Naive thymus-derived CD8-positive, alpha-beta T cell (primary cell): ENCODE data around the gene UPK3A. TPM values are rescaled to one million over a fixed set of nuclear protein-coding genes. Genes with fewer than 3 reads are reported as not detected.
A peak's percentile ranks its signal among the peaks of the same experiment; 100 is the strongest.

ENCODE experiments used
- ATAC-seq, 2 donors: fragments of 150-1000 bp; cut with Tn5 transposase in 1 of 2; sonication (Bioruptor Pico), chemical (Tn5 transposase) in 1 of 2; 1 replicate in 1 of 2; 2 replicates in 1 of 2; pipeline ENCODE4 v1.10.0; 2021; ENCODE audit warnings: mild to moderate bottlenecking in 2 of 2, moderate library complexity in 2 of 2
- POLR2A ChIA-PET: fragments of 350-600 bp; sonication (Branson Sonifier 250); formaldehyde crosslinking; loops from one replicate; lab custom pipeline; 2021; ENCODE audit warnings: antibody characterized with exemption; lab: Charles Lee
- DNase-seq, 10 donors: peaks; one replicate each; pipeline versions ENCODE4 v3.0.0 to v3.0.0-alpha.2; 2020 to 2022
- H3K27ac Mint-ChIP-seq, 10 donors: one replicate each; pipeline ENCODE4 v1.8.0; 2020 to 2022; ENCODE audit warnings: mild to moderate bottlenecking in 10 of 10, mixed read lengths in 10 of 10, moderate library complexity in 4 of 10, inconsistent platforms in 1 of 10
- H3K27me3 Mint-ChIP-seq, 5 donors: one replicate each; pipeline ENCODE4 v1.8.0; 2021 to 2022; ENCODE audit warnings: mixed read lengths in 5 of 5
- H3K36me3 Mint-ChIP-seq, 3 donors: one replicate each; pipeline ENCODE4 v1.8.0; 2020 to 2022; ENCODE audit warnings: mixed read lengths in 3 of 3, mild to moderate bottlenecking in 2 of 3, inconsistent platforms in 1 of 3
- H3K4me1 Mint-ChIP-seq, 4 donors: one replicate each; pipeline ENCODE4 v1.8.0; 2021 to 2022; ENCODE audit warnings: mixed read lengths in 4 of 4
- H3K4me3 Mint-ChIP-seq, 10 donors: one replicate each; pipeline ENCODE4 v1.8.0; 2020 to 2022; ENCODE audit warnings: mild to moderate bottlenecking in 10 of 10, mixed read lengths in 10 of 10, moderate library complexity in 6 of 10, inconsistent platforms in 1 of 10
- H3K9me3 Mint-ChIP-seq, 9 donors: one replicate each; pipeline ENCODE4 v1.8.0; 2020 to 2022; ENCODE audit warnings: mixed read lengths in 9 of 9, mild to moderate bottlenecking in 3 of 9, inconsistent platforms in 1 of 9, moderate library complexity in 1 of 9
- polyA plus RNA-seq, 3 donors: library from polyadenylated mRNA; unstranded; fragments of 300-500 nt; fragmentation: Illumina TruSeq; gene quantifications; one replicate each; pipeline ENCODE4 v1.2.3, GENCODE V29; 2021
- total RNA-seq, 8 experiments: library from RNA in 2 of 8; stranded (reverse) in 2 of 8; gene quantifications; one replicate each; pipeline ENCODE4 v1.2.3 and lab custom pipeline; 2021 to 2026

Gene UPK3A
- total and polyA plus RNA-seq, 5 experiments from 2014 or later: not detected

DNA sequence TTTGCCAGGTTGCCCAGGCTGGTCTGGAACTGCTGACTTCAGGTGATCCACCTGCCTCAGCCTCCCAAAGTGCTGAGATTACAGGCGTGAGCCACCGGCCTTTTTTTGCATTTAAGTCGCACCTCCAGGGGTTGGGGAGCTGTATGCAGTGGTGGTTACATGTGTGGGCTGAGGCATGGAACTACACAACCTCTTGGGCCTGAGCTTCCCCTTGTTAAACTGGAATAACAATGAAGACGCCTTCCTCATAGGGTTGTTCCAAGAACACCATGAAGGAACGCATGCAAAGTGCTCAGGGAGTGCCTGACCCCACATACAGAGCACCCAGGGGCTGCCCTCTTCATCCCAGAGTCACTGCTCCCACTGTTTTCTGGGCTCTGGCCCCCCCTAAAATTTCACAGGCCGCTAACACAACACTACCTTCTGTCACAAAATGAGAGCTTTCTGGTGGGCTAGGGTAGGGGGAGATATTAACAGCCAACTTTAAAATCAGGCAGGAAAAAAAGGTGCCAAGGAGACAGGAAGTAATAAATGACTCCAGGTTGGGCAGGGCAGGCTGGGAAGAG is 23.7 kb downstream of the UPK3A start:
- H3K36me3 Mint-ChIP-seq: peaks cover 0 to 5% (median 0%) of the 10 kb centered on the region in 3 donors
- H3K27ac Mint-ChIP-seq: peak overlapping the region; percentile 88 to 97 (median 96)
- H3K27me3 Mint-ChIP-seq: no peaks in the 10 kb centered on the region
- H3K4me1 Mint-ChIP-seq: peaks cover 25 to 40% (median 39%) of the 10 kb centered on the region in 4 donors
- POLR2A ChIA-PET: interaction anchor here (0.7 to 6.8 kb wide), 5 partner anchors 8 to 37 kb away, joined by 3 to 48 read pairs (median 17); no protein-coding TSS in a partner anchor
- ATAC-seq: no peak
- H3K4me3 Mint-ChIP-seq: peak overlapping the region; percentile 74 to 95 (median 86)
- DNase-seq: no peak
- no peaks in the 10 kb centered on the region for H3K9me3 Mint-ChIP-seq

DNA sequence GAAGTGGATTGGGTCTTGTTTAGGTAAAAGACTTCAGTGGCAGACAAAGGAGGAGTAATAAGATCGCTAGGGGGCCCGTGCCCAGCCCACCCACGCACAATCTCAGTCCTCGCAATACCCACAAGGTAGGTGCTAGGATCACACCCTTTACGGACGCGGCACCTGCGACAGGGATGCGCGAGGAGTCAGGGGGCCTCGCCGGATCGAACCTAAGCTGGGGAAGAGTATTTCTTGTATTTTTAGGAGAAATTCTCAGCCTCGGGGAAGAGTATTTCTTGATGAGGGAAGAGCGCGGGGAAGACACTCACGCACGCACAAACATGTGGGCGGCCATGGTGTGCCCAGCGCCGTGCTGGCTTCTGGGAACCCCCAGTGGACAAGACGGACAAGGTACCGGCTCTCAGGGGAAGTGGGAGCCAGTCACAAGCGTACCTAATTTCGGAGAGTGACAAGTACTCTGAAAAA is 24.2 kb downstream of the UPK3A start:
- peaks cover 0 to 5% (median 0%) of the 10 kb centered on the region in 3 donors for H3K36me3 Mint-ChIP-seq
- peak overlapping the region; percentile 88 to 97 (median 96) for H3K27ac Mint-ChIP-seq
- no peak for ATAC-seq
- no peaks in the 10 kb centered on the region for H3K9me3 Mint-ChIP-seq
- peak overlapping the region; percentile 74 to 95 (median 86) for H3K4me3 Mint-ChIP-seq
- DNase-seq: peak in 5 of 10 donors; percentile 13 to 39 (median 26)
- POLR2A ChIA-PET: interaction anchor here (0.6 to 6.8 kb wide), 6 partner anchors 9 to 37 kb away, joined by 3 to 48 read pairs (median 12); no protein-coding TSS in a partner anchor
- peaks cover 25 to 43% (median 41%) of the 10 kb centered on the region in 4 donors for H3K4me1 Mint-ChIP-seq
- no peaks in the 10 kb centered on the region for H3K27me3 Mint-ChIP-seq

DNA sequence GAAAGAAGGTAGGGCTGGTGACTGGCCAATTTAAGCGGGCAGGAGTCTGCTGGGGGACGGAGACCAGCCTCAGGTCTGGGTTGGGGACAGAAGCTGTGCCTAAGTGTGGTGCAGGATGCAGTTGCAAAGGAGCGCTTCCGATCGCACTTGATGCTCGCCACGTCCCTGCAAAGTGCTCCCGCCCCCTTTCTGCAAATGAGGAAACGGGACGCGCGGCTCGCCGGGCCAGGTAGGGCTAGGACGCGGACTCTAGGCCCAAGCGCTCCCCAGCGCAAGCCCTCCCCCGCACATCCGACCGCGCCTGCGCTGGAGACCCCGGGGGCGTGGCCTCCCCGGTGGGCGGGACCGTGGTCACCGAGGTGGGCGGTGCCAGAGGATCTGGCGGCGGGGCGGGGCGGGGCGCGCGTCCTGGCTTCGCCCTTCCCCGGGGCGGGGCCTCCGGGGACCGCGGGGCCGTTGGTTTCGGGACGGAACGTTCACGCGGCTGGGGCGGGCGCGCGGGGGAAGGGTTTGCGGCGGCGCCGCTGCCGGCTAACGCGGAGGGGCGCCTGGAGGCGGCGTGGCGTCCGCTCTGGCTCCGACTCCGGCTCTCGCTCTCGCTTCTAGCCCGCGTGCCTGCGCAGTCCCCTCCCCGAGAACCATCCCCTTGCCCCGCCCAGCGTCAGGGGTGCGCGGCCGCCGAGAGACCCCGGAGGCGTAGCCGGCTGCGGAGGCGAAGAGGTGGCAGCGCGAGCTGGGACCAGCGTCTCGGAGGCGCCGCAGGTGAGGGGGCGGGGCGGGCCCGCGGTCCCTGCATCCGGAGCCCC is 24.9 kb downstream of the UPK3A start, which contains the start of gene FAM118A:
FAM118A (plus strand) TSS at position 513 of the 806 bp plus-strand sequence. CDS start 12,446 bp downstream, outside the sequence.
- no peaks in the 10 kb centered on the region for H3K9me3 Mint-ChIP-seq
- peaks cover 27 to 50% (median 47%) of the 10 kb centered on the region in 4 donors for H3K4me1 Mint-ChIP-seq
- ATAC-seq: peak; percentile 81 to 82
- H3K27ac Mint-ChIP-seq: peak within 1 kb of the TSS; percentile 88 to 98 (median 96)
- peaks cover 0 to 5% (median 0%) of the 10 kb centered on the region in 3 donors for H3K36me3 Mint-ChIP-seq
- DNase-seq: peak; percentile 92 to 100 (median 96)
- H3K27me3 Mint-ChIP-seq: no peaks in the 10 kb centered on the region
- peak within 1 kb of the TSS; percentile 84 to 95 (median 92) for H3K4me3 Mint-ChIP-seq
- POLR2A ChIA-PET: interaction anchor here (0.6 to 6.8 kb wide), 13 partner anchors 9 to 814 kb away, joined by 3 to 48 read pairs (median 5); no protein-coding TSS in a partner anchor

DNA sequence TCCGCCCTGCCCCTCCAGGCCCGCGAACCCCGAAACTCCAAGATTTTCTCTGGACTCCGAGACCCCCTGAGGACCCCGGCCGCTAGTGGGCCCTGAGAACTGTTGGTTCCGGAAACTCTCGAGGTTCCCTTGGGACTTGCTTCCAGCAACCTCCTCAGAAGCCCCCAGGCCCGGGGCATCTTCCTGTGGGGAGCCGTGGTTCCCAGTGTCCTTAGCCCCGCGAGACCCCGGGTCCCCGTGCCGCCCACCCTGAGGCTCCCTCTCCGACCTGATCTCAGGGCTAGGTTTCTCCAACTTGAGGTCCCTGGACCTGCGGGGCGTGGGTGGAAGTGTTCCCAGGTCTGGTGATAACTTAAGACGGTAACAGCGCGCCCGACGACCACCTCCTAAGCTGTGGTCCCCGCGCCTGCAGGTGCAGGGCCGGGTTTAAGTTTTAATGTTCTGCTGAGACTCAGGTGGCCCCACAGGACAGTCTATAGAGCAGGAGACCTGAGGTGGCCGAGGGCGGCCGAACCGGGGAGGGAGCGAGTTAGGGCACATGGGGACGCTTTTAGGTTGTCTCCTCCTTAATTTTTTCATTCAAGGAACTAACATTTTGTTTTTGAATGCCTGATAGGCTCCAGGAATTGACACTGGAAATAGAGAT is 25.7 kb downstream of the UPK3A start:
- H3K9me3 Mint-ChIP-seq: no peaks in the 10 kb centered on the region
- peak overlapping the region; percentile 87 to 98 (median 93) for H3K27ac Mint-ChIP-seq
- no peaks in the 10 kb centered on the region for H3K27me3 Mint-ChIP-seq
- H3K36me3 Mint-ChIP-seq: peaks cover 0 to 5% (median 0%) of the 10 kb centered on the region in 3 donors
- peak overlapping the region; percentile 84 to 95 (median 92) for H3K4me3 Mint-ChIP-seq
- ATAC-seq (no peak), DNase-seq (peak in 1 of 10 donors; percentile 33)
- POLR2A ChIA-PET: interaction anchor here (0.6 to 6.8 kb wide), 12 partner anchors 8 to 815 kb away, joined by 3 to 48 read pairs (median 4); no protein-coding TSS in a partner anchor
- H3K4me1 Mint-ChIP-seq: peaks cover 30 to 58% (median 55%) of the 10 kb centered on the region in 4 donors

DNA sequence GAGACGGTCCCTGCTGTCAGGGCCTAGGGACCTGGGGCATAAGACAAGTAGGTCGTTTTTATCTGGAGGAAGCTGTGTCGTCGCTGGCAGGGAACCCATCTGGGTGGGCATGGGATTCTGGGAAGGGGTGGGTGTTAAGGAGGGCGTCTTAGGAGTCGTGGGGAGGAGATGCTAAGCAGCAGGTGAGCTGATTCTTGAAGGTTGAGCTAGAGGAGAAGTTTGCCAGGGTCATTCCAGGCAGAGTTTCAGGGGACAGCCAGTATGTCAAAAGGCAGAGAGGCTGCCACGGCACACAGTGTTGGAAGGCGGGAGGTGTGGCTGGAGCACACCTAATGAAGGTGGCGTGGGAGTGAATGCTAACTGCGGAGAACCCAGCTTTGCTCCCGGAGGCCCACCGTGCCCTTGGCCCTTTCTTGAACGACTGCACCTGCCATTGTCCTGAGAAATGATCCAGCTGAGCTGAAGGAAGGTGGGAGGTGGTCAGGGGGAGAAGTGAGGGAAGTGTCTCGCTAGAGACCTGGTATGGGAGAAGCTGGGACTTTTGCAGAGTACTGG is 26.3 kb downstream of the UPK3A start:
- POLR2A ChIA-PET: interaction anchor here (0.7 to 6.8 kb wide), 6 partner anchors 8 to 110 kb away, joined by 3 to 48 read pairs (median 4); no protein-coding TSS in a partner anchor
- H3K27me3 Mint-ChIP-seq: no peaks in the 10 kb centered on the region
- H3K36me3 Mint-ChIP-seq: peaks cover 0 to 5% (median 0%) of the 10 kb centered on the region in 3 donors
- H3K4me3 Mint-ChIP-seq: peak overlapping the region; percentile 84 to 95 (median 92)
- peak overlapping the region; percentile 87 to 98 (median 93) for H3K27ac Mint-ChIP-seq
- DNase-seq (no peak), ATAC-seq (no peak)
- H3K4me1 Mint-ChIP-seq: peaks cover 32 to 62% (median 59%) of the 10 kb centered on the region in 4 donors
- H3K9me3 Mint-ChIP-seq: no peaks in the 10 kb centered on the region

DNA sequence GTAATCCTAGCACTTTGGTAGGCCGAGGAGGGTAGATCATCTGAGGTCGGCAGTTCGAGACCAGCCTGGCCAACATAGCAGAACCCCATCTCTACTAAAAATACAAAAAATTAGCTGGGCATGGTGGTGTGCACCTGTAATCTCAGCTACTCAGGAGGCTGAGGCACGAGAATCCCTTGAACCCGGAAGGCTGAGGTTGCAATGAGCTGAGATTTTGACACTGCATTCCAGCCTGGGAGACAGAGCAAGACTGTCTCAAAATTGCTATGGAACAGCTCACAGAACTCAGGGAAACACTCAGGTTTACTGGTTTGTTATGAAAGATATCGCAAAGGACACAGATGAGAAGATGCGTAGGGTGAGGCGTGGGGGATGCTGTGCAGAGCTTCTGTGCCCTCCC is 27.7 kb downstream of the UPK3A start:
- DNase-seq (no peak), ATAC-seq (no peak)
- Mint-ChIP-seq H3K9me3 (no peaks in the 10 kb centered on the region), H3K4me3 (peak overlapping the region in 4 of 10 donors; percentile 7 to 94 (median 41)), H3K4me1 (peaks cover 32 to 75% (median 66%) of the 10 kb centered on the region in 4 donors), H3K36me3 (peaks cover 0 to 5% (median 0%) of the 10 kb centered on the region in 3 donors), H3K27me3 (no peaks in the 10 kb centered on the region), H3K27ac (peak overlapping the region; percentile 48 to 98 (median 92))
- POLR2A ChIA-PET: interaction anchor here (6.8 kb wide), 1 partner anchor 16 kb away, joined by 48 read pairs; no protein-coding TSS in a partner anchor

DNA sequence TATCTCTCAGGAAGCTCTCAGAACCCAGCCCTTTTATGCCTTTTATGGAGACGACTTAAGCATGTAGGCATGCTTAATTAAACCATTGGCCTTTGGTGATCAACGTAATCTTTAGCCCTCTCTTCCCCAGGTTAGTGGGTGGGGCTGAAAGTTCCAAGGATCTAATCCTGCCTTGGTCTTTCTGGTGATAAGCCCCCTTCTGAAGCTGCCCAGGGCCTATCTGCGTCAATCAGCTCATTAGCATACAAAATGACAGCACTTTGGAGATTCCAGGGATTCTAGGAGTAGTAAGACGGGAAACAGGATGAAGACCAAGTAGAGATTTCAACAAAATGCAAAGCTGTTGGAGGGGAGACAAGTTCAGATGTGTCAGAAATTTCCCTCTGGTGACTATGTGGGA is 28.1 kb downstream of the UPK3A start:
- Mint-ChIP-seq H3K9me3 (no peaks in the 10 kb centered on the region), H3K4me3 (peak overlapping the region in 3 of 10 donors; percentile 7 to 52 (median 30)), H3K4me1 (peaks cover 34 to 80% (median 71%) of the 10 kb centered on the region in 4 donors), H3K27ac (peak overlapping the region; percentile 21 to 97 (median 73)), H3K27me3 (no peaks in the 10 kb centered on the region), H3K36me3 (peaks cover 0 to 5% (median 0%) of the 10 kb centered on the region in 3 donors)
- POLR2A ChIA-PET: interaction anchor here (0.9 to 6.8 kb wide), 3 partner anchors 11 to 35 kb away, joined by 3 to 48 read pairs (median 5); no protein-coding TSS in a partner anchor
- DNase-seq (no peak), ATAC-seq (no peak)

DNA sequence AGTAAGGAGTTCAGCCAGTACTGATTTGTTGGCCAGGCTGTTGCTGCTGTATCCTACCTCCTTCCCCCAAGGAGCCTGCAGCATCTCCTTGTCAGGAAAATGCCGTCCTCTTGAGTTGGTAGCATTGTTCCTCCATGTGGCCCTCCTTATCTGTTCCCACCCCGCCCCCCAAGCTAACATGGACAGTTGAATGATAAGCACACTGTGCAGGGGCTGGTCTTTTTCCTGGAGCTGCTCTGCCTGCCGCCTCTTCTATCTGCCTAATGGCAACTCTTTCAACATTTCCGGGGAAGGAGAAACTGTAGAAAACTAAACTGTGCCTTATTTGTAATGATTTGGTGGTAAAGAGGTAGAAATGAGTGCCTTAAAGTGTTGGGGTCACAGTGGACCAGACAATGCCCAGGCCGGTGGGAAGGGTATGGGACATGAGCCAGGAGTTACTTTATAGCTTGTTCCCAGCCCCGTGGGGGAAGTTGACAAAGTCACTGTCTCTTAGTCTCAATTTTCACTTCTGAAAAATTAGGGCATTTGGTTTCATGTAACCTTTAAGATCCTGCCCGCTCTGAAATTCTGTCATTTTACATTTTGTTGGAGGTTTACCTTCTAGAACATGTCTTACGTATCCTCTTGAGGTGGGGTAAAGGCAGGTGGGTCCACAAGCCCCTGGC is 29.4 kb downstream of the UPK3A start:
- Mint-ChIP-seq H3K27me3 (no peaks in the 10 kb centered on the region), H3K4me3 (peak overlapping the region in 2 of 10 donors; percentile 20 to 42), H3K27ac (peak overlapping the region in 9 of 10 donors; percentile 71 to 100 (median 91)), H3K36me3 (peaks cover 0 to 5% (median 0%) of the 10 kb centered on the region in 3 donors), H3K4me1 (peaks cover 35 to 85% (median 73%) of the 10 kb centered on the region in 4 donors), H3K9me3 (no peaks in the 10 kb centered on the region)
- ATAC-seq (no peak), DNase-seq (no peak)
- POLR2A ChIA-PET: interaction anchor here (0.6 to 1.1 kb wide), 2 partner anchors 9 to 20 kb away, joined by 4 to 5 read pairs; no protein-coding TSS in a partner anchor

DNA sequence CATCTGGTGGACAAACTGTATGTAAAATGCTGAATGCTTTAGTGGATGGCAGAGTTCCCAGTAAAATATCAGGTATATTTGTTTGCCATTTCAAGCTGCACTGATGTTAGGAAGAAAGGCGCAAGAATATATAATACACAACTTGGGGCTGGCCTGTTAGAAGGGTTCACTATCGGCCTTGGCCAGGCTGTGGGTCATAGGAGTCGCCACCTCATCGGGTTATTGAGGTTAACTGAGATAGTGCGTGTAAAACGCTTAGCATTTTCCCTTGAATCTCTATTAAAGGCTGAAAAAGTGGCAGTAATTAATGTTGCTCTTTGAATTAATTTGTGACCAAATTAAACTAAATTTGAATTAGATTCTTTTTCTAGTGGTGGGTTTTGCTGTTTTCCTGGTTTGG is 30.0 kb downstream of the UPK3A start:
- Mint-ChIP-seq H3K36me3 (peaks cover 0 to 5% (median 0%) of the 10 kb centered on the region in 3 donors), H3K4me3 (peak overlapping the region in 1 of 10 donors; percentile 2), H3K4me1 (peaks cover 38 to 88% (median 76%) of the 10 kb centered on the region in 4 donors), H3K27ac (peak overlapping the region; percentile 71 to 100 (median 94)), H3K9me3 (no peaks in the 10 kb centered on the region), H3K27me3 (no peaks in the 10 kb centered on the region)
- POLR2A ChIA-PET: interaction anchor here (0.6 kb wide), 1 partner anchor 20 kb away, joined by 4 read pairs; no protein-coding TSS in a partner anchor
- DNase-seq: no peak
- no peak for ATAC-seq

DNA sequence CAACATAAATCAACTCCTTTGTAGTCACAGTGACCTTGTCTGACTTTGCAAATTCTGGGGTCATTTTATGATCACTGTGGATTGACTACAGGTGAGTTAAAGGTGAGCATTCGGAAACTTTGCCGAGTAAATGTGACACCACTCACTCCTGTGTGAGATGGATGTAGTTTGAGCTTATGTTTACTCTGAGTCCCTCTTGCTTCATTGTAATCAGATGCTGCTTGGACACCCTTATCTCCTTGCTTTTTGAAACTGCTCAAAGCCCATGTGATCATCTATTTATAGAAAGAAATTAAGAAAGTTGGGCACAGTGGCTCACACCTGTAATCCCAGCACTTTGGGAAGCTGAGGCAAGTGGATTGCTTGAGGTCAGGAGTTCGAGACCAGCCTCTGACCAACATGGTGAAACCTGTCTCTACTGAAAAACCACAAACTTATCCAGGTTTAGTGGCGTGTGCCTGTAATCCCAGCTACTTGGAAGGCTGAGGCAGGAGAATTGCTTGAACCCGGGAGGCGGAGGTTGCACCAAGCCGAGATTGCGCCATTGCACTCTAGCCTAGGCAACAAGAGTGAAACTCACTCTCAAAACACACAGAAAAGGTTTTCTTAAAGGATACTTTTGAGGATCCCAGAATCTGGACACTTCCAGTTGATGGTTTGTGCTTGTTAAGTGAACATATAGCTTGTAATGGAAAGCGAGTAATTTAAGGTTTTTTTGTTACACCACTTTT is 32.2 kb downstream of the UPK3A start:
- ATAC-seq (no peak), DNase-seq (no peak)
- Mint-ChIP-seq H3K36me3 (peaks cover 0 to 6% (median 2%) of the 10 kb centered on the region in 3 donors), H3K4me3 (peak overlapping the region in 3 of 10 donors; percentile 39 to 88 (median 83)), H3K9me3 (no peaks in the 10 kb centered on the region), H3K27ac (peak overlapping the region; percentile 74 to 100 (median 99)), H3K4me1 (peaks cover 27 to 94% (median 76%) of the 10 kb centered on the region in 4 donors), H3K27me3 (no peaks in the 10 kb centered on the region)
- POLR2A ChIA-PET: interaction anchor here (0.6 to 3.4 kb wide), 4 partner anchors 8 to 25 kb away, joined by 4 to 20 read pairs (median 10); partner anchors contain the start of gene FAM118A
